K562 (cell line): ENCODE data around the gene FOSL2. TPM values are rescaled to one million over a fixed set of nuclear protein-coding genes. Genes with fewer than 3 reads are reported as not detected.

Experiments used
- ATAC-seq: fragments of 200-7000 bp; cut with Tn5 transposase; 3 replicates; pipeline ENCODE4 v1.9.1; 2020; ENCODE audit warnings: moderate library complexity
- BruUV-seq: library from RNA; stranded (reverse); fragments of 400-500 nt; replicated peaks from 2 replicates; lab custom pipeline; 2021; lab: Mats Ljungman, UMichigan
- CTCF ChIA-PET: fragments of 300-600 bp; formaldehyde crosslinking; extraction: SDS; loops from one replicate; lab custom pipeline; 2021; ENCODE audit warnings: low intra/inter-chr PET ratio; lab: Yijun Ruan, JAX
- POLR2A ChIA-PET: fragments of 300-600, 350-650 bp; sonication (Branson Sonifier 250); formaldehyde crosslinking; extraction: SDS; loops from one replicate; lab custom pipeline; 2021; ENCODE audit warnings: antibody characterized with exemption, inconsistent platforms; lab: Yijun Ruan, JAX
- DNase-seq, 4 experiments: peaks; one replicate each; pipeline versions ENCODE4 v3.0.0 to v3.0.0-alpha.2; 2011 to 2018; ENCODE audit warnings: low spot score in 3 of 4, mixed read lengths in 3 of 4; ENCODE audit errors: extremely low read depth in 1 of 4
- FAIRE-seq: peaks from 2 replicates; lab custom pipeline; 2011; peaks lifted over from hg19 to GRCh38; lab: Jason Lieb, UNC
- H2AFZ ChIP-seq: 2 replicates; pipeline ENCODE4 v1.6.0; 2011; ENCODE audit warnings: low read depth, low read length, control low read depth, inconsistent platforms
- H3K27ac ChIP-seq: fragments of 200-600 bp; 3 replicates; pipeline ENCODE4 v1.8.0; 2011; ENCODE audit warnings: low read depth, mild to moderate bottlenecking, control low read depth, inconsistent platforms, low read length, moderate library complexity, mixed read lengths; ENCODE audit errors: extremely low read depth
- H3K27me3 ChIP-seq, 2 experiments: fragments of 300-600 bp in 1 of 2; 2 replicates in 1 of 2; 3 replicates in 1 of 2; pipeline versions ENCODE4 v1.6.0 to v1.8.0; 2011; ENCODE audit warnings: inconsistent platforms in 2 of 2, low read length in 2 of 2, mild to moderate bottlenecking in 1 of 2, mixed read lengths in 1 of 2, moderate library complexity in 1 of 2; ENCODE audit not compliant: control insufficient read depth in 2 of 2, insufficient read depth in 2 of 2
- H3K36me3 ChIP-seq: fragments of 300-600 bp; 3 replicates; pipeline ENCODE4 v1.8.0; 2011; ENCODE audit warnings: mild to moderate bottlenecking, low read length, inconsistent platforms; ENCODE audit not compliant: control insufficient read depth, insufficient read depth
- H3K4me1 ChIP-seq, 2 experiments: fragments of 200-600 bp in 1 of 2; replicated peaks in 1 of 2; 2 replicates in 1 of 2; 3 replicates in 1 of 2; pipeline versions ENCODE4 v1.5.1 to v1.8.0; 2011; ENCODE audit warnings: inconsistent platforms in 2 of 2, low read length in 2 of 2, mild to moderate bottlenecking in 1 of 2, mixed read lengths in 1 of 2, moderate library complexity in 1 of 2; ENCODE audit not compliant: control insufficient read depth in 2 of 2, insufficient read depth in 2 of 2
- H3K4me2 ChIP-seq: 2 replicates; pipeline ENCODE4 v1.6.1; 2011; ENCODE audit warnings: low read length, control low read depth, inconsistent platforms, mixed read lengths; ENCODE audit not compliant: insufficient read depth
- H3K4me3 ChIP-seq: fragments of 200-600 bp; sonication (generic), shearing (Covaris generic); 2 replicates; pipeline ENCODE4 v1.5.1; 2016; ENCODE audit warnings: control low read depth, inconsistent platforms
- H3K79me2 ChIP-seq: fragments of 200-600 bp; 3 replicates; pipeline ENCODE4 v1.8.0; 2011; ENCODE audit warnings: low read length, inconsistent platforms; ENCODE audit not compliant: control insufficient read depth, insufficient read depth
- H3K9ac ChIP-seq, 2 experiments: 2 replicates each; pipeline versions ENCODE4 v1.6.0 to v1.6.1; 2011; ENCODE audit warnings: low read depth in 2 of 2, low read length in 2 of 2, control low read depth in 1 of 2, inconsistent platforms in 1 of 2, mild to moderate bottlenecking in 1 of 2, mixed read lengths in 1 of 2; ENCODE audit not compliant: insufficient read depth in 1 of 2
- H3K9me1 ChIP-seq: one replicate; pipeline ENCODE4 v1.6.0; 2011; ENCODE audit warnings: inconsistent platforms, mild to moderate bottlenecking, low read length, moderate library complexity; ENCODE audit not compliant: control insufficient read depth, insufficient read depth
- H3K9me3 ChIP-seq: replicated peaks from 2 replicates; pipeline ENCODE4 v1.5.1; 2011; ENCODE audit warnings: low read depth, low read length, inconsistent platforms; ENCODE audit not compliant: control insufficient read depth, insufficient read depth
- H4K20me1 ChIP-seq: replicated peaks from 2 replicates; pipeline ENCODE4 v1.6.1; 2011; ENCODE audit warnings: low read length, inconsistent platforms, mixed read lengths; ENCODE audit not compliant: control insufficient read depth, insufficient read depth
- HIVEP1 ChIP-seq: fragments of 250-450 bp; sonication (Bioruptor Pico); IDR thresholded peaks from 2 replicates; pipeline ENCODE4 v1.4.0; 2020; ENCODE audit warnings: mild to moderate bottlenecking
- ILF3 ChIP-seq: fragments of 450-650 bp; IDR thresholded peaks from 2 replicates; pipeline ENCODE4 v1.6.1; 2018; ENCODE audit warnings: antibody characterized with exemption, mild to moderate bottlenecking, moderate library complexity, borderline replicate concordance
- KLF10 ChIP-seq: fragments of 250-450 bp; sonication (Bioruptor Pico); IDR thresholded peaks from 2 replicates; pipeline ENCODE4 v1.6.1; 2021; ENCODE audit warnings: matching md5 sums
- RNF2 ChIP-seq: sonication (generic); IDR thresholded peaks from 2 replicates; pipeline ENCODE4 v1.6.1; 2016
- ZFP91 ChIP-seq: sonication (generic); formaldehyde crosslinking; IDR thresholded peaks from 2 replicates; pipeline ENCODE4 v1.8.0; 2022; ENCODE audit warnings: mild to moderate bottlenecking, missing genetic modification reagents
- ZNF232 ChIP-seq: sonication (generic); formaldehyde crosslinking; IDR thresholded peaks from 2 replicates; pipeline ENCODE4 v1.8.0; 2022; ENCODE audit warnings: mild to moderate bottlenecking, missing genetic modification reagents
- WGBS: fragments of 100-300 bp; shearing (Covaris generic); methylation state at CpG from one replicate; pipeline ENCODE4 v1.1.6; 2016; ENCODE audit warnings: low coverage, mixed read lengths; ENCODE audit not compliant: insufficient coverage; ENCODE audit errors: missing lambda C conversion rate; 5-methylcytosine and 5-hydroxymethylcytosine counted together
- in situ Hi-C: fragments of 300-500 bp; cut with MboI; formaldehyde crosslinking; loops from 4 replicates; pipeline ENCODE4 v1.15.0; 2018; ENCODE audit warnings: inconsistent platforms, mixed read lengths
- intact Hi-C: fragments of 100-400 bp; cut with micrococcal nuclease; formaldehyde crosslinking; loops from 2 replicates; pipeline ENCODE4 v1.14.2; 2022
- polyA plus RNA-seq, 8 experiments: library from polyadenylated mRNA; depleted of rRNA in 4 of 8; stranded (reverse) in 5 of 8; unstranded in 3 of 8; fragments of >200 nt; fragmentation: Nextera tagmentation in 2 of 8; fragmentation: Illumina TruSeq in 1 of 8; extraction: Ambion mirVana in 2 of 8; extraction: Trizol in 1 of 8; gene quantifications; 2 replicates each; pipeline versions ENCODE4 v1.2.1 to v1.2.3, GENCODE V29; 2011 to 2014; ENCODE audit warnings: inconsistent platforms in 1 of 8, missing spikeins in 1 of 8
- total RNA-seq, 7 experiments: library from RNA; depleted of rRNA in 6 of 7; stranded (reverse); fragments of >200 nt in 6 of 7; fragmentation: Illumina TruSeq in 2 of 7; extraction: Trizol in 2 of 7; gene quantifications; 2 replicates each; pipeline versions ENCODE4 v1.2.1 to v1.2.3, GENCODE V29; 2011 to 2021; ENCODE audit warnings: low replicate concordance in 1 of 7
- TF ChIP-seq, protein P1 (sequence below): fragments of 450-650 bp; formaldehyde crosslinking; IDR thresholded peaks from 2 replicates; pipeline ENCODE4 v1.4.0; 2020; ENCODE audit warnings: mild to moderate bottlenecking
- TF ChIP-seq, protein P2 (sequence below): fragments of 450-650 bp; IDR thresholded peaks from 2 replicates; pipeline ENCODE4 v1.6.1; 2016; ENCODE audit warnings: missing biosample characterization, missing genetic modification characterization

FOSL2 gene
- total and polyA plus RNA-seq, 9 of the 15 experiments (the other 6 are each of a cell fraction or from before 2014, with no cell fraction given), result 0.04 to 2.9 (median 0.80) TPM

GRCh38 chr2:28453396-28453795, 60.7 kb downstream of the FOSL2 start:
- Histone ChIP-seq H3K9me3 (no peaks in the 10 kb centered on the region), H3K79me2 (no peaks in the 10 kb centered on the region), H3K9ac (no peak overlapping the region), H3K4me2 (no peak overlapping the region), H2AFZ (no peak overlapping the region), H3K4me1 (peaks cover 10% of the 10 kb centered on the region in 2 experiments; a peak in 4 of 5 replicates), H3K27me3 (peaks cover 0 to 26% of the 10 kb centered on the region in 2 experiments; a peak in 2 of 5 replicates), H3K36me3 (no peaks in the 10 kb centered on the region), H3K9me1 (no peaks in the 10 kb centered on the region), H3K27ac (no peak overlapping the region), H4K20me1 (0 out of 2 replicates have a peak, but pooled peaks cover 7% of the 10 kb centered on the region), H3K4me3 (no peak overlapping the region)
- BruUV-seq, result no TSS peak
- ChIA-PET POLR2A (no interaction called here), CTCF (interaction anchor here (0.8 to 2.4 kb wide), 2 partner anchors 750 to 769 kb away, joined by 3 to 11 read pairs; no protein-coding TSS in a partner anchor)
- TF ChIP-seq ZFP91, result no peak
- no peak for TF ChIP-seq ILF3
- TF ChIP-seq, protein P1, sequence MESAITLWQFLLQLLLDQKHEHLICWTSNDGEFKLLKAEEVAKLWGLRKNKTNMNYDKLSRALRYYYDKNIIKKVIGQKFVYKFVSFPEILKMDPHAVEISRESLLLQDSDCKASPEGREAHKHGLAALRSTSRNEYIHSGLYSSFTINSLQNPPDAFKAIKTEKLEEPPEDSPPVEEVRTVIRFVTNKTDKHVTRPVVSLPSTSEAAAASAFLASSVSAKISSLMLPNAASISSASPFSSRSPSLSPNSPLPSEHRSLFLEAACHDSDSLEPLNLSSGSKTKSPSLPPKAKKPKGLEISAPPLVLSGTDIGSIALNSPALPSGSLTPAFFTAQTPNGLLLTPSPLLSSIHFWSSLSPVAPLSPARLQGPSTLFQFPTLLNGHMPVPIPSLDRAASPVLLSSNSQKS (CRISPR knock-in tag), result no peak
- no peak for TF ChIP-seq HIVEP1
- TF ChIP-seq KLF10, result no peak
- TF ChIP-seq, protein P2, sequence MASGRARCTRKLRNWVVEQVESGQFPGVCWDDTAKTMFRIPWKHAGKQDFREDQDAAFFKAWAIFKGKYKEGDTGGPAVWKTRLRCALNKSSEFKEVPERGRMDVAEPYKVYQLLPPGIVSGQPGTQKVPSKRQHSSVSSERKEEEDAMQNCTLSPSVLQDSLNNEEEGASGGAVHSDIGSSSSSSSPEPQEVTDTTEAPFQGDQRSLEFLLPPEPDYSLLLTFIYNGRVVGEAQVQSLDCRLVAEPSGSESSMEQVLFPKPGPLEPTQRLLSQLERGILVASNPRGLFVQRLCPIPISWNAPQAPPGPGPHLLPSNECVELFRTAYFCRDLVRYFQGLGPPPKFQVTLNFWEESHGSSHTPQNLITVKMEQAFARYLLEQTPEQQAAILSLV, result no peak
- no peak for TF ChIP-seq RNF2
- TF ChIP-seq ZNF232 (CRISPR knock-in tag), result no peak
- 18% methylated on average over 8 of the region's 8 CpGs for WGBS
- ATAC-seq, result no peak
- in situ Hi-C loops (no loop called here), intact Hi-C loops (loop anchor here (2.0 to 5.0 kb wide), 4 partner anchors 61 to 751 kb away; partner anchors contain the start of gene FOSL2)
- DNase-seq, result no peak
- FAIRE-seq, result no peak
